ENCODE results near the gene TCEA2.

TCEA2 gene

DNA sequence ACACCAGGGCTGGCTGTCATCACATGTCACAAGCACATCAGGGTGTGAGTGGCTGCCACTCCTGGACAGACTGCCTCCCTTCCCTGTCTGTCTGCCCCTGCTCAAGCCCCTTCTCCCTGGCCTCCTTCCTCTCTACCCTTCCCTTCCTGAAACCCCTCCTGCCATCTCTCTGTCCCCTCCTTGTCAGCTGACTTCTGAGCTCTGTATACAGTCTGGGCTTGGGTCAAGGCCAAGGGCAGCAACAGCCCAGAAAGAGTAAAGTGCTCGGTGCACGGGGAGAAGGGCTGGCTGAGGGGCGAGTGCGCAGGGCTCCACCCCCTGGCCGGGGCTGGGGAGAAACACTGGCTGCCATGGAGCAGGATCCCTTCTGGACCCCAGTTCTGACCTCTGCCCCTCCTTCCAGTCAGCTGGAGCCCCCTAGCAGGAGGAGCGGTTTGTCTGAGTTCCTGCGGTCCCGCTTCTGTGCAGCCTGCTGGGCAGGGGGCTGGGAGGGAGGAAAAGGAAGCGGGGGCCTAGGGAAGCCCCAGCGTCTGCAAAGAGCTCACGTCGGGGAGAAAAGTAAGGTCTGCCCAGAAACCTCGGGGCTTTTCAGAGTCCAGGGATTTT, 19.2 kb downstream of the TCEA2 start:
- Histone ChIP-seq H3K9me2 (ENCODE audit: low read depth, low read length) (no peaks in the 10 kb centered on the region), H3K4me2 (ENCODE audit: low read length) (no peak overlapping the region), H2AFZ (ENCODE audit: low read length) (no peak overlapping the region), H3F3A (ENCODE audit: insufficient read depth, low read length) (no peaks in the 10 kb centered on the region), H3K9ac (ENCODE audit: low read length) (no peak overlapping the region), H3K79me2 (ENCODE audit: insufficient read depth, low read length) (no peaks in the 10 kb centered on the region), H3K9me3 (ENCODE audit: low read length) (no peaks in the 10 kb centered on the region), H3K27me3 (ENCODE audit: insufficient read depth, low read length) (no peaks in the 10 kb centered on the region; the same call in 1 of the 2 replicates), H3K4me3 (ENCODE audit: low read depth, low read length, poor library complexity, severe bottlenecking) (no peak overlapping the region), H4K20me1 (ENCODE audit: insufficient read depth, low read length) (no peaks in the 10 kb centered on the region), H3K4me1 (ENCODE audit: insufficient read depth, low read length, severe bottlenecking) (peaks cover 30% of the 10 kb centered on the region), H3K27ac (ENCODE audit: low read depth, low read length, poor library complexity, severe bottlenecking) (no peak overlapping the region), H3K36me3 (ENCODE audit: insufficient read depth, low read length) (no peaks in the 10 kb centered on the region; the same call in 1 of the 2 replicates)
- TF ChIP-seq, protein P1, sequence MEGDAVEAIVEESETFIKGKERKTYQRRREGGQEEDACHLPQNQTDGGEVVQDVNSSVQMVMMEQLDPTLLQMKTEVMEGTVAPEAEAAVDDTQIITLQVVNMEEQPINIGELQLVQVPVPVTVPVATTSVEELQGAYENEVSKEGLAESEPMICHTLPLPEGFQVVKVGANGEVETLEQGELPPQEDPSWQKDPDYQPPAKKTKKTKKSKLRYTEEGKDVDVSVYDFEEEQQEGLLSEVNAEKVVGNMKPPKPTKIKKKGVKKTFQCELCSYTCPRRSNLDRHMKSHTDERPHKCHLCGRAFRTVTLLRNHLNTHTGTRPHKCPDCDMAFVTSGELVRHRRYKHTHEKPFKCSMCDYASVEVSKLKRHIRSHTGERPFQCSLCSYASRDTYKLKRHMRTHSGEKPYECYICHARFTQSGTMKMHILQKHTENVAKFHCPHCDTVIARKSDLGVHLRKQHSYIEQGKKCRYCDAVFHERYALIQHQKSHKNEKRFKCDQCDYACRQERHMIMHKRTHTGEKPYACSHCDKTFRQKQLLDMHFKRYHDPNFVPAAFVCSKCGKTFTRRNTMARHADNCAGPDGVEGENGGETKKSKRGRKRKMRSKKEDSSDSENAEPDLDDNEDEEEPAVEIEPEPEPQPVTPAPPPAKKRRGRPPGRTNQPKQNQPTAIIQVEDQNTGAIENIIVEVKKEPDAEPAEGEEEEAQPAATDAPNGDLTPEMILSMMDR (IDR thresholded peaks at IDR 0.05; ENCODE audit: low read length), result peak; percentile 14; the same call in 1 of the 2 replicates
- no peak for TF ChIP-seq EZH2 (IDR thresholded peaks at IDR 0.05; ENCODE audit: borderline replicate concordance, low read length)

DNA sequence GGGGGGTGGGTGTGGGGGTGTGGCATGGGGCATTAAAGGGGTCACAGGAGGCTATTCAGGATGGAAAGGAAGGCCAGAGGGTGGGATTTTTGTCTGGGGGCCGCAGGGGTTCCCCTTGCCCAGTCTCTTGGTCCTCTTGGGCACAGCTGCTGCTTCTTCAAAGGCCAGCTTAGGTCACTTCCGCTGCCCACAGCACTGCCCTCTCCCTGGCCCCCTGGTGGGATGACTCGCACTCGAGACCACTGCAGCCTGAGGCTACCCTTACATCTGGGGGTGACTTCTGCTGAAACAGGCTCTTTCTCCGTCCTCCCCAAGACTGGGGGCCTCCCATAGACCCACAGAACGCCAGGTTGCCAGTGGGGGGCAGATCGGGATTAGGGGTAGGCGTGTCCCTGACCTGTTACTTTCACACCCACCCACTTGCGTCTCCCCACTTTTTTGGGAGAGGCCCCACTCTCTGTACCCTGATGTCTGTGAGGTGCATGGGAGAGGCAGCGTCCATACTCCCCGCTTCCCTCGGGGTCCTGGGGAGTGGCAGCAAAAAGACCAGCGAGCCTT, 19.9 kb downstream of the TCEA2 start:
- Histone ChIP-seq H3K4me2 (ENCODE audit: low read length) (peak overlapping the region; percentile 58), H3K9ac (ENCODE audit: low read length) (peak overlapping the region; percentile 21; the same call in 1 of the 2 replicates), H2AFZ (ENCODE audit: low read length) (no peak overlapping the region), H3F3A (ENCODE audit: insufficient read depth, low read length) (no peaks in the 10 kb centered on the region), H3K4me3 (ENCODE audit: low read depth, low read length, poor library complexity, severe bottlenecking) (peak overlapping the region; percentile 51), H3K9me3 (ENCODE audit: low read length) (0 out of 2 replicates have a peak, but pooled peaks cover 1% of the 10 kb centered on the region), H3K27ac (ENCODE audit: low read depth, low read length, poor library complexity, severe bottlenecking) (no peak overlapping the region), H3K27me3 (ENCODE audit: insufficient read depth, low read length) (peaks cover 4% of the 10 kb centered on the region; the same call in 1 of the 2 replicates), H3K36me3 (ENCODE audit: insufficient read depth, low read length) (no peaks in the 10 kb centered on the region; the same call in 1 of the 2 replicates), H3K4me1 (ENCODE audit: insufficient read depth, low read length, severe bottlenecking) (peaks cover 23% of the 10 kb centered on the region), H3K9me2 (ENCODE audit: low read depth, low read length) (no peaks in the 10 kb centered on the region), H4K20me1 (ENCODE audit: insufficient read depth, low read length) (no peaks in the 10 kb centered on the region), H3K79me2 (ENCODE audit: insufficient read depth, low read length) (no peaks in the 10 kb centered on the region)
- TF ChIP-seq, protein P1 (IDR thresholded peaks at IDR 0.05; ENCODE audit: low read length), result no peak
- TF ChIP-seq EZH2 (IDR thresholded peaks at IDR 0.05; ENCODE audit: borderline replicate concordance, low read length), result no peak

DNA sequence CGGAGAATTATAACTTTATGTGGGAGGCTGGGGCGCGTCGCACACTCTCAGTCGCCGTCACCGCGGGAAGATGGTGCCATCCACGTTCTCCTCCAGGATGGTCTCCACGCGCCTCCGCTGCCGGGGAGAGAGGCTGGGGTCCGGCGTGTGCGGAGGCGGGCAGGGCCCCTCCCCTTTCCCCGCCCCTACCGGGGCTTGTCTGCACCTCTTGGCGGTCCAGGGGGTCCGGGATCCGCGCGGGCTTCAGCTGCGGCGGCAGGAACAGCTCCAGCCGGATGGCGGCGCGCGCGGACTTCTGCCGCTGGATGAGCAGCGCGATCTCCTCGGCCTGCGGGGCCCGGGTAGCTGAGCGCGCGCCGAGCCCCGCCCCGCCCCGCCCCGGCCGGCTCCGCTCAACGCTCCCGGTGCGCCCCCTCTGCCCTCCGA, 20.4 kb downstream of the TCEA2 start:
- peak overlapping the region; percentile 21; the same call in 1 of the 2 replicates for H3K9ac ChIP-seq (ENCODE audit: low read length)
- peaks cover 6% of the 10 kb centered on the region; the same call in 1 of the 2 replicates for H3K27me3 ChIP-seq (ENCODE audit: insufficient read depth, low read length)
- no peak overlapping the region for H2AFZ ChIP-seq (ENCODE audit: low read length)
- H3F3A ChIP-seq (ENCODE audit: insufficient read depth, low read length), result no peaks in the 10 kb centered on the region
- H3K9me2 ChIP-seq (ENCODE audit: low read depth, low read length), result no peaks in the 10 kb centered on the region
- peaks cover 19% of the 10 kb centered on the region for H3K4me1 ChIP-seq (ENCODE audit: insufficient read depth, low read length, severe bottlenecking)
- no peaks in the 10 kb centered on the region for H3K79me2 ChIP-seq (ENCODE audit: insufficient read depth, low read length)
- TF ChIP-seq, protein P1 (IDR thresholded peaks at IDR 0.05; ENCODE audit: low read length), result peak; percentile 61
- TF ChIP-seq EZH2 (IDR thresholded peaks at IDR 0.05; ENCODE audit: borderline replicate concordance, low read length), result no peak
- H3K4me3 ChIP-seq (ENCODE audit: low read depth, low read length, poor library complexity, severe bottlenecking), result peak overlapping the region; percentile 51
- H3K36me3 ChIP-seq (ENCODE audit: insufficient read depth, low read length), result no peaks in the 10 kb centered on the region; the same call in 1 of the 2 replicates
- H3K4me2 ChIP-seq (ENCODE audit: low read length), result peak overlapping the region; percentile 58
- H3K9me3 ChIP-seq (ENCODE audit: low read length), result 0 out of 2 replicates have a peak, but pooled peaks cover 3% of the 10 kb centered on the region
- H3K27ac ChIP-seq (ENCODE audit: low read depth, low read length, poor library complexity, severe bottlenecking), result no peak overlapping the region
- H4K20me1 ChIP-seq (ENCODE audit: insufficient read depth, low read length), result no peaks in the 10 kb centered on the region

Measured in OCI-LY1 (cell line).